Lower leg skin (tissue), 4 donors: Measurements from ENCODE around the gene CNTRL. TPM values are rescaled to one million over a fixed set of nuclear protein-coding genes. Genes with fewer than 3 reads are reported as not detected.

ENCODE experiments used
- DNase-seq, 2 donors: peaks; one replicate each; pipeline ENCODE4 v3.0.0-alpha.2; 2019; ENCODE audit warnings: low spot score in 2 of 2
- H3K4me3 ChIP-seq: fragments of 200-600 bp; sonication (generic); 2 replicates; pipeline ENCODE4 v1.5.1; 2017; ENCODE audit warnings: mild to moderate bottlenecking, low read depth; ENCODE audit not compliant: poor library complexity, severe bottlenecking
- POLR2A ChIP-seq, 2 donors: fragments of 450-650 bp; IDR thresholded peaks; one replicate each; pipeline ENCODE4 v1.6.1; 2016 to 2017; ENCODE audit warnings: antibody characterized with exemption in 2 of 2, mild to moderate bottlenecking in 1 of 2, moderate library complexity in 1 of 2
- WGBS, 2 donors: methylation state at CpG; one replicate each; pipeline ENCODE4 v1.1.5; 2018; 5-methylcytosine and 5-hydroxymethylcytosine counted together
- intact Hi-C: fragments of 100-400 bp; cut with DNase I; formaldehyde crosslinking; loops from one replicate; pipeline ENCODE4 v1.15.0; 2023; ENCODE audit warnings: low total_unique reads
- total RNA-seq, 4 donors: library from RNA; depleted of rRNA; stranded (reverse); fragments of >200 nt; gene quantifications; one replicate each; pipeline ENCODE4 v1.1.0, GENCODE V29; 2016
- TF ChIP-seq, protein P1 (sequence below), 3 donors: fragments of 450-650 bp; IDR thresholded peaks; one replicate each; pipeline ENCODE4 v1.5.1; 2016; ENCODE audit warnings: antibody characterized with exemption in 3 of 3, mild to moderate bottlenecking in 3 of 3, moderate library complexity in 2 of 3

The CNTRL gene
- total RNA-seq, 4 donors from 2014 or later: 7.7 to 11.4 (median 9.0) TPM

DNA sequence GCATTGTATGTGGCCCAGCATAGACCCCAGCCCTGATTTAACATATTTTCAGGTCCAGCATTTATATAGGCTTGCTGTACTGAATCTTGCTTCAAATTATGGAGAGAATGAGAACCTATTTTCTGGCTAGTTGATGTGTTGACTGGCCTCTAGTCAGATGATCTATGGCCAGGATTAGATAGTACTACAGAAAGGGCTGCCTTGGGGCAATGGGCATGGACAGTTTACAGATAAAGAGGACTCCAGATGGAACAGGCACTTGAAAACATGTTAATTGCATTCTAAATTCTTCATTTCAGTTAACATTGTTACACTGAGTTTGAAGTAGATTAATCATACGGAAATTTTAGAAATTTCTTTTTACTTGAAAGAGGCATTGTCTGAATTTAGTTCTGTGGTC, 65.4 kb downstream of the CNTRL start:
- TF ChIP-seq, protein P1, sequence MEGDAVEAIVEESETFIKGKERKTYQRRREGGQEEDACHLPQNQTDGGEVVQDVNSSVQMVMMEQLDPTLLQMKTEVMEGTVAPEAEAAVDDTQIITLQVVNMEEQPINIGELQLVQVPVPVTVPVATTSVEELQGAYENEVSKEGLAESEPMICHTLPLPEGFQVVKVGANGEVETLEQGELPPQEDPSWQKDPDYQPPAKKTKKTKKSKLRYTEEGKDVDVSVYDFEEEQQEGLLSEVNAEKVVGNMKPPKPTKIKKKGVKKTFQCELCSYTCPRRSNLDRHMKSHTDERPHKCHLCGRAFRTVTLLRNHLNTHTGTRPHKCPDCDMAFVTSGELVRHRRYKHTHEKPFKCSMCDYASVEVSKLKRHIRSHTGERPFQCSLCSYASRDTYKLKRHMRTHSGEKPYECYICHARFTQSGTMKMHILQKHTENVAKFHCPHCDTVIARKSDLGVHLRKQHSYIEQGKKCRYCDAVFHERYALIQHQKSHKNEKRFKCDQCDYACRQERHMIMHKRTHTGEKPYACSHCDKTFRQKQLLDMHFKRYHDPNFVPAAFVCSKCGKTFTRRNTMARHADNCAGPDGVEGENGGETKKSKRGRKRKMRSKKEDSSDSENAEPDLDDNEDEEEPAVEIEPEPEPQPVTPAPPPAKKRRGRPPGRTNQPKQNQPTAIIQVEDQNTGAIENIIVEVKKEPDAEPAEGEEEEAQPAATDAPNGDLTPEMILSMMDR (IDR thresholded peaks at IDR 0.05): no peak
- no peak for TF ChIP-seq POLR2A (IDR thresholded peaks at IDR 0.05)

DNA sequence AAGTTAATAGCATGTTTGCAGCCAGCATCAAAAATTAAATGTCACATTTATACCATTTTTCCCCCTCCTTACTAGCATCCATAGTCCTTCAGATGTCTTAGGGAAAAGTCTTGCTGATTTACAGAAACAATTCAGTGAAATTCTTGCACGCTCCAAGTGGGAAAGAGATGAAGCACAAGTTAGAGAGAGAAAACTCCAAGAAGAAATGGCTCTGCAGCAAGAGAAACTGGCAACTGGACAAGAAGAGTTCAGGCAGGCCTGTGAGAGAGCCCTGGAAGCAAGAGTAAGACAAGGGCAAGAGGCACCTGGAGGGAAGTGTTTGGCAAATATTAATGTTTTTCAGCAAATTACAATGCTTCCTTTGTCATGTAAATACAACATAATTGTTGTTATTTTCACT, 66.6 kb downstream of the CNTRL start:
- no peak for DNase-seq
- H3K4me3 ChIP-seq: no peak overlapping the region

More for the DNA sequence above, 65.4 kb downstream of the CNTRL start:
- 92 to 97% methylated on average over 1 of the region's 1 CpG for WGBS, 2 donors
- H3K4me3 ChIP-seq: no peak overlapping the region
- DNase-seq: no peak
- intact Hi-C loops: no loop called here

DNA sequence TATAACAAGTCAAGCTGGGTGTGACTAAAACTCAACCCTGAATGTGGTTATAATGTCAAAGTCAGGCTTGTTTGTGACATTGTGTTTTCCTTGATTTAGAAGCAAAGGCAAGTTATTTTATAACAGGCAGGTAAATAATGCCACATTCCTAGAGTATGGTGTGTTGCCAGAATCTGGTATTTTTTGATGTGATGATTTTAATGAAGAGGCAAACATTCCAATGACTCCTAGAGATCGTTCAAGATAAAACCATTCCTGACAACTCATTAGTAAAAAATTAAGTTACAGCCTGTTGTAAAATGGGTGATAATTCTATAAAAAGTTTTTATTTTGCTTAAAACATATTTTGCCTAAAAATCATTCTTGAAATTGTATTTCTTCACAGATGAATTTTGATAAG, 67.0 kb downstream of the CNTRL start:
- 62 to 65% methylated on average over 1 of the region's 1 CpG for WGBS, 2 donors
- intact Hi-C loops: no loop called here
- H3K4me3 ChIP-seq: no peak overlapping the region
- TF ChIP-seq, protein P1 (IDR thresholded peaks at IDR 0.05): no peak
- TF ChIP-seq POLR2A (IDR thresholded peaks at IDR 0.05): no peak
- no peak for DNase-seq

More for the DNA sequence above, 66.6 kb downstream of the CNTRL start:
- TF ChIP-seq, protein P1 (IDR thresholded peaks at IDR 0.05): no peak
- no peak for TF ChIP-seq POLR2A (IDR thresholded peaks at IDR 0.05)
- 78 to 81% methylated on average over 1 of the region's 1 CpG for WGBS, 2 donors
- intact Hi-C loops: no loop called here

DNA sequence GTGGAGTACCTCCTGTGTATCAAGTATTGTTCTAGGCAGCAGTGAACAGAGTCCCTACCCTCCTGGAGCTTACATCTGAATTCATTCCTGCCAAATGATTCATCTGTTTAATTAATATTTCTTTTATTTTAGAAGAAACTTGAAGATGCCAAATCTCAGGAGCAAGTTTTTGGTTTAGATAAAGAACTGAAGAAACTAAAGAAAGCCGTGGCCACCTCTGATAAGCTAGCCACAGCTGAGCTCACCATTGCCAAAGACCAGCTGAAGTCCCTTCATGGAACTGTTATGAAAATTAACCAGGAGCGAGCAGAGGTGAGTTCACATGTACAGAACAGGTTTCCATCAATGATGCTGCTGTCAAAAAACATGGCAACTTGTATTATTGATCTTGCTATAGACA, 69.0 kb downstream of the CNTRL start:
- DNase-seq: no peak
- H3K4me3 ChIP-seq: no peak overlapping the region
- WGBS, 2 donors: 94 to 96% methylated on average over 2 of the region's 2 CpGs
- intact Hi-C loops: no loop called here
- TF ChIP-seq, protein P1 (IDR thresholded peaks at IDR 0.05): no peak
- TF ChIP-seq POLR2A (IDR thresholded peaks at IDR 0.05): no peak

DNA sequence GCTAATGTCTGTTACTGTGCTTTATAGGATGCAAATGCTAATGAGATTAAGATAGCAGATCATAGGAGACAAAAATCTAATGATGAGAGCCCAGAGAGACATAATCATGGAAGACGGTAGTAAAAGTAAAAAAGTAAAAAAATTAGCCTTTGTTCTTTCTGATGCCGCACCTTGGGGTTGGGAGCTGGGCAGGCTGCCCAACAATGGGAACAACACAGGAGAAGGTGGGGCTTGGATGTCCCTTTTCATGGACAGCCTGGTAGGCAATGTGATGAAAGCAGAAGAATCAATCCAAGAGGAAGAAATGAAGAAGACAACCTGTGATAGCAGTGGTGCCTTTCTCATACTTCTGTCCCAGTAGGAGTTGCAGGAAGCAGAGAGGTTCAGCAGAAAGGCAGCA, 69.7 kb downstream of the CNTRL start:
- DNase-seq: no peak
- 77 to 88% methylated on average over 2 of the region's 2 CpGs for WGBS, 2 donors
- H3K4me3 ChIP-seq: no peak overlapping the region
- TF ChIP-seq, protein P1 (IDR thresholded peaks at IDR 0.05): no peak
- TF ChIP-seq POLR2A (IDR thresholded peaks at IDR 0.05): no peak
- intact Hi-C loops: no loop called here

DNA sequence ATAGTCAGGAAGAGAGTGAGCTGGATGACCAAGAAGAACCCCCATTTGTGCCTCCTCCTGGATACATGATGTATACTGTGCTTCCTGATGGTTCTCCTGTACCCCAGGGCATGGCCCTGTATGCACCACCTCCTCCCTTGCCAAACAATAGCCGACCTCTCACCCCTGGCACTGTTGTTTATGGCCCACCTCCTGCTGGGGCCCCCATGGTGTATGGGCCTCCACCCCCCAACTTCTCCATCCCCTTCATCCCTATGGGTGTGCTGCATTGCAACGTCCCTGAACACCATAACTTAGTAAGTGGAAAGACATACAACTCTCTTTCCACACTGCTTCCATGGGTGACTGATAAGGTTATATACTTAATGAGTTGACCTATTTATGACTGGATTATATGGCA, 75.4 kb downstream of the CNTRL start:
- no peak overlapping the region for H3K4me3 ChIP-seq
- no peak for TF ChIP-seq POLR2A (IDR thresholded peaks at IDR 0.05)
- TF ChIP-seq, protein P1 (IDR thresholded peaks at IDR 0.05): no peak
- intact Hi-C loops: no loop called here
- DNase-seq: no peak
- 70 to 75% methylated on average over 2 of the region's 2 CpGs for WGBS, 2 donors
